ENCODE measurements around the gene KCTD14.
"Not testable (repeated sequence)": the region's sequence is repeated elsewhere in the genome, so short reads cannot be mapped to it uniquely, and the experiment has no call there.

Gene KCTD14, protein sequence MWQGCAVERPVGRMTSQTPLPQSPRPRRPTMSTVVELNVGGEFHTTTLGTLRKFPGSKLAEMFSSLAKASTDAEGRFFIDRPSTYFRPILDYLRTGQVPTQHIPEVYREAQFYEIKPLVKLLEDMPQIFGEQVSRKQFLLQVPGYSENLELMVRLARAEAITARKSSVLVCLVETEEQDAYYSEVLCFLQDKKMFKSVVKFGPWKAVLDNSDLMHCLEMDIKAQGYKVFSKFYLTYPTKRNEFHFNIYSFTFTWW

GRCh38 chr11:78022397-78023396 is at the start of gene KCTD14:
TSS of gene KCTD14 (minus strand) at chr11:78023276. CDS start at chr11:78023249, 27 bp downstream.
- DNase-seq = no peak

- DNase-seq = no peak
Measured at GRCh38 chr11:78072455-78072854, 49.4 kb upstream of the KCTD14 start.

DNA sequence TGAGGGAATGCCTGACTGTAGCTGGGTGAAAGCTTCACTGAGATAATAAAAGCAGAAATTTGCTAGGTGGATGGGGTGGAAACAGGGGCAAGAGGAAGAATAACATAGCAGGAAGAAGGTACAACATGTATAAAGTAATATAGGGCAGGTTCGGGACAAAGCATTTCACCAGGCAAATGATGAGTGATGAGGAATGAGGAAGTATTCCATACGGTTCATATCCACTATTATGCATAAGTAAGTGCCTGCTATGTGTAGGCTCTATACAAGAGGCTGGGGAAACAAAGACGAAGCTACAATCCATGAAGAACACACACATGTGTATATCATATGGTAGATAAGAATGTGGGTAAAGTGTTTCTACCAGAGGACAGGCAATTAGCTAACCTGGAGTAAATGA is 48.6 kb upstream of the KCTD14 start:
- DNase-seq = no peak

- no peak for DNase-seq
Measured at GRCh38 chr11:78070621-78071020, 47.5 kb upstream of the KCTD14 start.

DNA sequence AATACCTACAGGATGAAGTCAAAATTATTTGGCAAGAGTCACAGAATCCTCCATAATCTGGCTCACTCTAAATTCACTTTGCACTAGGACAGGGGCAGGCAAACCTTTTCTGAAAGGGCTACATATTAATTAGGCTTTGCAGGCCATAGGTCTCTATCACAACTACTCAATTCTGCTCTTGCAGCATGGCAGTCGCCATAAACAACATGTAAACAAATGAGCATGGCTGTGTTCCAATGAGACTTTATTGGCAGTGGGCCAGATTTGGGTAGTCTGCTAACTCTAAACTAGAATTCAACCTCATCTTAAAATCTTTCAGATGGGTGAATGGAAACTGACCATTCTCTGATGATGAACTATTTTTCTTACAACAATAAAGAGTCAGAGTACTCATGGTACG is 46.4 kb upstream of the KCTD14 start:
- no peak for DNase-seq

DNA sequence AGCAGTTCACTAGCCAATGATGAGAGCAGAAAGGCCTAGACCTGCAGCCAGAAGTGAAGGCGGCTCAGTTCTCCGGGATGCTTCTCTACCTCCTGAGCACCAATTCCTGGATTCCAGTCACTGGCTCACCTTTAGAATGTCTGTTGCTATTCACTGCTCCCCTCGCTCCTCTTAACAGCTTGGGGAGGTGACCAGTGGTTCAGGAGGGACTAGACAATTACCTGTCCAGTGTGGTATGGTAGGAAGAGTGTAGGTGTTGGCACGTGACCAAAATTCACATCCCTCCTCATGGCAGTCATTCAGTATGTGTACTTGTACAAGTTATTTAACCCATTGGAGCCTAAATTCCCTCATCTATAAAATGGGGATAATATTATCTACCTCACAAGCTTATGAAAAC is 44.6 kb upstream of the KCTD14 start:
- no peak for DNase-seq

DNA sequence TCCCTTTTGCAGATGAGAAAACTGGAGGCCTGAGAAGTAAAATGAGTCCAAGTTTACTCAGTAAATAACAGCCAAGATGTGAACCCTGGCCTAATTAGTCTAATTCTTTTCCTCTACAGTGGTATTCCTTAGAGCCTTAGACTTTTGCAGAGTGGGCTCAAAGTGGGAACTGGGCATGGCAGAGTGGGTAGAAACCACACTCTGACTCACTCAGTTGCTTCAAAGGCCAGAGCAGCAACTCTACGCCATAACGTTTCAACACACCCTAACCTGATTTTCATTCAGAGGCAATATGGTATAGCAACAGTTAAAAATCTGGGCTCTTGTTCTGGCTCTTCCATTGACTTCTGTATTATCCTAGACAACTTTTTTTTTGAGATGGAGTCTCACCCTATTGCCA is 43.4 kb upstream of the KCTD14 start:
- DNase-seq = no peak

DNA sequence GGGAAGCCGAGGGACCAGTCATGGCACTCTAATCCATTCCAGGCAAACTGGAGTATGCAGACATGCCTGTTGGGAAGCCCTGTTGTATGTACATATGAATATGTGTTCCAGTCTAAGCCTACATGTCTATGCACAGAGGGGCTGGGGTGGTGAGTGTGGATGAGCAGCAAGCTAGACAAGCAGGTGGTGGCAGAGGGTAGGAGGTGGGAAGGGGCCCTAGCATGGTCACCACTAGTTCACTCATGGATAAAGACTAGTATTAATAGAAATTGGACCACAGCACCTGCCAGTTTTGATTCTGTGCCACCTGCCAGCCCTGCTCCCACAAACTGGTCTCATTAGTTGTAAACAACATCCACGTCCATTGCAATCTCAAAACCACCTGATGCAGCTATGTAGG is 42.1 kb upstream of the KCTD14 start:
- no peak for DNase-seq

GRCh38 chr11:78063440-78064181 is 40.5 kb upstream of the KCTD14 start, which contains the start of gene THRSP:
TSS of gene THRSP (plus strand) at chr11:78063861. CDS start at chr11:78063882, 21 bp downstream.
- DNase-seq = no peak

DNA sequence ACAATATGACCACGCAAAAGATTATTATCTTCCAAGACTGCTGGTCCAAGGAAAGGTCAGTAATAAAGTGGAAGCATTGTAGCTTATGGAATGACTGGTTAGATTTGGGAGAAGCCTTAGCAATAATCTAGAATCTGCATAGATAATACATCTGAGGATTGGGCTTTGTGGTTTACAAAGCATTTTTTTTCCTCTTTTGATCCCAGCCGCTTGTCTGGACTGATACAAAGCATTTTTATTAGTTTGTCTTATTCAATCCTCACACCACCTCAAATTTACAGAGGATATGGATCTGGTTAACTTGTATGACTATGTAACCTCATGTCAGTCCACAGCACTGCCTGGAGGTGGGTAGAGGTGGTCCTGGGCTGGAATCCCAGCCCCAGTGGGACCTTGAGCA is 39.6 kb upstream of the KCTD14 start:
- no peak for DNase-seq

DNA sequence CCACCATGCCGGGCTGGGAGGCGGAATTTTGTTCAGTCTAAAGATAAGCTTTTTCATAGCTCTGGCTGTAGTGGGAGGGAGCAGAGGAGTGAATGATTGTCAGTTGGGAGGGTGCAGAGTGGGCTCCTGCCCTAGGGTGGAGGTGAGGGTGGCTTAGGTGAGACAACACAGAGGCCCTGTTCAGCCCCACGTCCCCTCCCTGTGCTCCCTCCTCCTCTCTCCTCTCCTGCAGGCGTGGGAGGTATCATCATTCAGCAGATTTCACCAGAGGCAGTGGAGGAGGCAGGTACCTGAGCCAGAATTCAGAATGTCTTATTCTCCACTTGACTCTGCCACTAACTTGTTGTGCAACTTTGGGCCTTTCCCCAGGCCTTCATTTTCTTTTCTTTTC is 38.8 kb upstream of the KCTD14 start:
- no peak for DNase-seq

- no peak for DNase-seq
Measured at GRCh38 chr11:78061088-78061920, 38.2 kb upstream of the KCTD14 start.

DNA sequence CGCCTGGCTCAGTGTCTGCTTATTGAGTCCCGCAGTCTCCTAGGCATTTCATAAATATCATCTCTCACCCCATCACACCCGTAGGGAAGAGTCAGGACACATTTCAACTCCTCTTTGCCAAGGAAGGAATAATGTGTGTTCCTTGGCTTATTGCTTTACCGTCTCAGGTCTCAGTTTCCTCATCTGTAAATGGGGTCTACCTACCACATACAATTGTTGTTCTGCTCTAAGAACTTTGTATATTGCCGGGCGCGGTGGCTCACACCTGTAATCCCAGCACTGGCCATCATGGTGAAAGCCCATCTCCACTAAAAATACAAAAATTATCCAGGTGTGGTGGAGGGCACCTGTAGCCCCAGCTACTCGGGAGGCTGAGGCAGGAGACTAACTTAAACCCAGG is 37.5 kb upstream of the KCTD14 start:
- no peak for DNase-seq

DNA sequence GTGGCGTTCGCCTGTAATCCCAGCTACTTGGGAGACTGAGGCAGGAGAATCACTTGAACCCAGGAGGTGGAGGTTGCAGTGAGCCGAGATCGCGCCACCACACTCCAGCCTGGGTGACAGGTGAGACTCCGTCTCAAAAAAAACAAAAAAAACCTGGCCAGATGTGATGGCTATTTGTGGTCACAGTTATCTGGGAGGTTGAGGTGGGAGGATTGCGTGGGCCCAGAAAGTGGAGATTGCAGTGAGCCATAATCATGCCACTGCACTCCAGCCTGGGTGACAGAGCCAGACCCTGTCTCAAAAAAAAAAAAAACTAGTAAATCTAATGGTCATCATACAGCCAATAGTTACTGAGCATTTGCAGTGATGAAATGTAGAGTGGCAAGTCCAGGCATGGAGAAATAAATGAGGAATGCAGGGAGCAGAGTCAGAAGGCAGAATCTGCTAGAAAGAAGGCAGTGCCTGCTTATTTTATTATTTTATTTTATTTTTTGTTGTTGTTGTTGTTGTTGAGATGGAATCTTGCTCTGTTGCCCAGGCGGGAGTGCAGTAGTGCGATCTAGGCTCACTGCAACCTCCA is 36.8 kb upstream of the KCTD14 start:
- not testable (repeated sequence) for DNase-seq

GRCh38 chr11:78057462-78058055 is 34.5 kb upstream of the KCTD14 start:
- DNase-seq = no peak

DNA sequence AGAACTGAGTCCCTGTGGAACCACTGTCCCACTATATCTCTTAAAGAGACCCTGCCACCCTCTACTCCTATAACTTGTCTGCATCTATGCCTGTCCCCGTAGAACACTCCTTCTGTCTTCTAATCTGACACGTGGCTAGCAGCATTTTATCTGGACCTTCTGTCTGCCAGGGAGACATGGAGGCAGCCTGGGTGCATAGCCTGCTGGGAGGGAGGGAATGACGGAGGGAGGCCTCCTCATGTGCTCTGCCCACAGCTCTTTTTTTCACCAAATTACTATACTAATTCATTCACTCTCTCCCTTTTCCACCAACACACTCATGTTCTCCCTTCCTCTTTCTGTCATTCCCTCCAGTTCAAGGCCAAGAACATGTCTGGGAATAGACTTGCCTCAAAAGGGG is 33.0 kb upstream of the KCTD14 start:
- no peak for DNase-seq

GRCh38 chr11:78054971-78055370 is 31.9 kb upstream of the KCTD14 start:
- no peak for DNase-seq

GRCh38 chr11:78050964-78051831 is 28.1 kb upstream of the KCTD14 start:
- DNase-seq = no peak

- no peak for DNase-seq
Measured at GRCh38 chr11:78049348-78049747, 26.3 kb upstream of the KCTD14 start.

- DNase-seq = no peak
Measured at GRCh38 chr11:78048561-78048960, 25.5 kb upstream of the KCTD14 start.

DNA sequence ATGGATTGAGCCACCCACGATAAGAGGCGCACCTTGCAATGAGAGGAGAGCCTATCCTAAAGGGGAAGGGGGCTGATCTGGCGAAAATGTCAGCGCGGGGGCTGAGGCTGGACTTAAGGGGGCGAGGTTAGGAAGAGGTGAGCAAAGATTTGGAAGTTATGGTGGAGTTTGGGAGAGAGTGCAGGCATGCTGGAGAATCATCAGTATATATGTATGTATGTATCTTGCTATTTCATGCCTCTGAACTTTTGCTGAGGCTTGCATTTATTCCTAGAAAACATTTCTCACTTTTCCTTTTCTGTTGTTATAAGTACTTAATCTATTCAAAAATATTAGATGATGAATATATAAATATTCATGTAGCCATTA is 23.4 kb upstream of the KCTD14 start:
- no peak for DNase-seq

Data from stimulated activated CD4-positive, alpha-beta T cell treated with anti-CD3 and anti-CD28 coated beads, Interleukin-4, amount 100 ng/mL, for 24 hours (primary cell).